ENCODE results near the gene AKT2. TPM values are rescaled to one million over a fixed set of nuclear protein-coding genes. Genes with fewer than 3 reads are reported as not detected.

Gene AKT2
- total RNA-seq, 1 donor from 2014 or later = 127 TPM

DNA sequence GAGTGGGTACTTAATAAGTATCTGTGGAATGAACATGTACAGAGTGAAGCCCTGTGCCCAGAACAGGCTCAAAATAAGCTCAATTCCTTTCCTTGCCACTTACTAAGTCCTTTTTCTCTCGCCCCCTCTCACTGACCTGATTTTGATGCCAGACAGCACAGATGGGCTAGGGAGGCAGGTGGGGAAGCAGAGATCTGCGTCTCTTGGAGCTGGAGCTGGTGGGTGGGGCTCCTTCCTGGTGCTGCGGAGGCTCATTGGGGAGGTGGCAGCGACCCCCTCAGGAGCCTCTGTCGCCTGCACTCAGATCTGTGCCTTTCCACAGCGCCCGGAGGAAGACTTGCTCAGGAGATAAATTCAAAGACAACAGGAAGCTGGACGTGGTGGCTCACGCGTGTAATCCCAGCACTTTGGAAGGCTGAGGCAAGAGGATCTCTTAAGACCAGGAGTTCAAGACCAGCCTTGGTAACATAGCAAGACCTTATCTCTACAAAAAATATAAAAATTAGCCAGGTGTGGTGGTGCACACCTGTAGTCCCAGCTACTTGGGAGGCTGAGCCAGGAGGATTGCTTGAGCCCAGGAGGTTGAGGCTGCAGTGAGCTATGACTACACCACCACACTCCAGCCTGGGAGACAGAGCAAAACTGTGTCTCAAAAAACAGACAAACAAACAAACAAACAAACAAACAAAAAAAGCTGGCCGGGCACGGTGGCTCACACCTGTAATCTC, 14.6 kb downstream of the AKT2 start:
- H2AFZ ChIP-seq (ENCODE audit: low read depth, low read length) = no peak overlapping the region
- no peak overlapping the region for H3K27ac ChIP-seq (ENCODE audit: low read depth, low read length)
- FAIRE-seq (no peak), DNase-seq (ENCODE audit: low read depth) (no peak)
- H3K9me3 ChIP-seq (ENCODE audit: insufficient read depth, low read depth, low read length) = no peaks in the 10 kb centered on the region
- no peaks in the 10 kb centered on the region for H3K36me3 ChIP-seq (ENCODE audit: insufficient read depth, low read length)
- H3K79me2 ChIP-seq (ENCODE audit: insufficient read depth, low read length) = peaks cover 91% of the 10 kb centered on the region
- H3K4me3 Mint-ChIP-seq (ENCODE audit: unreplicated experiment) = no peak overlapping the region
- H3K4me3 ChIP-seq (ENCODE audit: insufficient read depth, low read depth, low read length) = no peak overlapping the region
- H3K9ac ChIP-seq (ENCODE audit: low read length) = no peak overlapping the region
- TF ChIP-seq, protein P1, sequence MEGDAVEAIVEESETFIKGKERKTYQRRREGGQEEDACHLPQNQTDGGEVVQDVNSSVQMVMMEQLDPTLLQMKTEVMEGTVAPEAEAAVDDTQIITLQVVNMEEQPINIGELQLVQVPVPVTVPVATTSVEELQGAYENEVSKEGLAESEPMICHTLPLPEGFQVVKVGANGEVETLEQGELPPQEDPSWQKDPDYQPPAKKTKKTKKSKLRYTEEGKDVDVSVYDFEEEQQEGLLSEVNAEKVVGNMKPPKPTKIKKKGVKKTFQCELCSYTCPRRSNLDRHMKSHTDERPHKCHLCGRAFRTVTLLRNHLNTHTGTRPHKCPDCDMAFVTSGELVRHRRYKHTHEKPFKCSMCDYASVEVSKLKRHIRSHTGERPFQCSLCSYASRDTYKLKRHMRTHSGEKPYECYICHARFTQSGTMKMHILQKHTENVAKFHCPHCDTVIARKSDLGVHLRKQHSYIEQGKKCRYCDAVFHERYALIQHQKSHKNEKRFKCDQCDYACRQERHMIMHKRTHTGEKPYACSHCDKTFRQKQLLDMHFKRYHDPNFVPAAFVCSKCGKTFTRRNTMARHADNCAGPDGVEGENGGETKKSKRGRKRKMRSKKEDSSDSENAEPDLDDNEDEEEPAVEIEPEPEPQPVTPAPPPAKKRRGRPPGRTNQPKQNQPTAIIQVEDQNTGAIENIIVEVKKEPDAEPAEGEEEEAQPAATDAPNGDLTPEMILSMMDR (IDR thresholded peaks at IDR 0.05; ENCODE audit: insufficient read depth, low read depth, low read length) = no peak
- TF ChIP-seq EZH2 (IDR thresholded peaks at IDR 0.05; ENCODE audit: insufficient read depth, low read length) = no peak
- H3K27ac Mint-ChIP-seq (ENCODE audit: unreplicated experiment) = no peak overlapping the region
- H3K4me1 ChIP-seq (ENCODE audit: insufficient read depth, low read length) = no peaks in the 10 kb centered on the region
- H3K4me2 ChIP-seq (ENCODE audit: low read length) = no peak overlapping the region
- H3K27me3 ChIP-seq (ENCODE audit: insufficient read depth, low read length) = no peaks in the 10 kb centered on the region
- H4K20me1 ChIP-seq (ENCODE audit: insufficient read depth, low read length) = peaks cover 91% of the 10 kb centered on the region
- H3K27me3 Mint-ChIP-seq (ENCODE audit: low read depth, unreplicated experiment) = no peaks in the 10 kb centered on the region
- peaks cover 13% of the 10 kb centered on the region for H3K36me3 Mint-ChIP-seq (ENCODE audit: low read depth, unreplicated experiment)
- no peaks in the 10 kb centered on the region for H3K9me3 Mint-ChIP-seq (ENCODE audit: unreplicated experiment)
- H3K4me1 Mint-ChIP-seq (ENCODE audit: low read depth, unreplicated experiment) = peaks cover 11% of the 10 kb centered on the region

DNA sequence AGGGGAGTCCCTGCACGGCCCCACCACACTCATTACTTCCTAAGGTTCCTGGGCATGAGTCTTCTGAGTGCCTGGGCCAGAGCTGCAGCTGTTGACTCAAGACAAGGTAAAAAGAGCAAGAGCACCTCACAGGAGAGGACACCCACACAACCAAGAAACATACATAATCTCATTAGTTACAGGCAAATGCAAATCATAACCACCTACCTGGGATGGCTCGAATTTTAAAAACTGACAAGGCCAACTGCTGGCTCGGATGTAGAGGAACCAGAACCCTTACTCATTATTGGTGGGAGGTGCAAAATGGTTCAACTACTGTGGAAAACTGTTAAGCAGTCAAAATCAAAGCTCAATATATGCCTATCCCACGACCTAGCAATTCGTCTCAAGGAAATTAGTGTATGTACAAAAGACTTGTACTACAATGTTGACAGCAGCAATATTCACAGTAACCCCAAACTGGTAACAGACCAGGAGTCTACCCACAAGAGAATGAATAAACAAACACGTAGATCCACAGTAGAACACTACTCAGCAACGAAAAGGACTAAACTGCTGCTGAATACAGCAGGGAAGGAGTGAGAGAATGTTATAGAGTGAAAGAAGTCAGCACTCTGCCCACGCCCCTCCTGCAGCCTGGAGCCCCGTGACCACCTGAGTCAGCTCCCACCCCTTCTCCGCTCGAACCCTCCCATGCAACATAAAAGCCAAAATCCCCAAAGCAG, 15.8 kb downstream of the AKT2 start:
- DNase-seq (ENCODE audit: low read depth) (no peak), FAIRE-seq (no peak)
- Histone ChIP-seq H3K27me3 (ENCODE audit: insufficient read depth, low read length) (no peaks in the 10 kb centered on the region), H3K9ac (ENCODE audit: low read length) (no peak overlapping the region), H3K36me3 (ENCODE audit: insufficient read depth, low read length) (no peaks in the 10 kb centered on the region), H3K79me2 (ENCODE audit: insufficient read depth, low read length) (peaks cover 79% of the 10 kb centered on the region), H3K27ac (ENCODE audit: low read depth, low read length) (no peak overlapping the region), H4K20me1 (ENCODE audit: insufficient read depth, low read length) (peaks cover 91% of the 10 kb centered on the region), H3K9me3 (ENCODE audit: insufficient read depth, low read depth, low read length) (no peaks in the 10 kb centered on the region), H3K4me2 (ENCODE audit: low read length) (no peak overlapping the region), H3K4me1 (ENCODE audit: insufficient read depth, low read length) (no peaks in the 10 kb centered on the region), H3K4me3 (ENCODE audit: insufficient read depth, low read depth, low read length) (no peak overlapping the region), H2AFZ (ENCODE audit: low read depth, low read length) (no peak overlapping the region)
- Mint-ChIP-seq H3K36me3 (ENCODE audit: low read depth, unreplicated experiment) (peaks cover 19% of the 10 kb centered on the region), H3K27me3 (ENCODE audit: low read depth, unreplicated experiment) (no peaks in the 10 kb centered on the region), H3K9me3 (ENCODE audit: unreplicated experiment) (no peaks in the 10 kb centered on the region), H3K27ac (ENCODE audit: unreplicated experiment) (no peak overlapping the region), H3K4me1 (ENCODE audit: low read depth, unreplicated experiment) (peaks cover 11% of the 10 kb centered on the region), H3K4me3 (ENCODE audit: unreplicated experiment) (no peak overlapping the region)
- TF ChIP-seq EZH2 (IDR thresholded peaks at IDR 0.05; ENCODE audit: insufficient read depth, low read length) = no peak
- TF ChIP-seq, protein P1 (IDR thresholded peaks at IDR 0.05; ENCODE audit: insufficient read depth, low read depth, low read length) = no peak

DNA sequence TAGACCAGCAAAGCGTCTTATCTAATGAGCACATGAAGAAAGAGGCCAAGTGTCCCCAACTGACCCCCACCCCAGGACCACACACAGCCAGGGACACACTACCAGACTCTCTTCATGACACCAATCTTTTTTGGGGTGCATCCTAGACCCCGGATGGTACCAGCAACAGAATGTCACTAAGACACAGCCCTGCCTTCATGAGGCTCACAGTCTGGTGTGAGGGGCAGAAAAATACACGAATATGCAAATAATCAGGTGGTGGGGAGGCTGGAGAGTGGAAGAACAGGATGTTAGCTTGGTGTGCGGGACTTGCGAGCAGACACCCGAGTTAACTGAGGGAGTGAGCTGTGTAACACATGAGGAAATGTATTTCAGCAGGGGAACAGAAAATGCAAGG, 17.5 kb downstream of the AKT2 start:
- H3K79me2 ChIP-seq (ENCODE audit: insufficient read depth, low read length) = peaks cover 78% of the 10 kb centered on the region

More for the DNA sequence above, 17.5 kb downstream of the AKT2 start:
- Histone ChIP-seq H3K9ac (ENCODE audit: low read length) (no peak overlapping the region), H3K27ac (ENCODE audit: low read depth, low read length) (no peak overlapping the region), H2AFZ (ENCODE audit: low read depth, low read length) (no peak overlapping the region), H3K27me3 (ENCODE audit: insufficient read depth, low read length) (no peaks in the 10 kb centered on the region), H4K20me1 (ENCODE audit: insufficient read depth, low read length) (peaks cover 93% of the 10 kb centered on the region), H3K9me3 (ENCODE audit: insufficient read depth, low read depth, low read length) (no peaks in the 10 kb centered on the region), H3K4me1 (ENCODE audit: insufficient read depth, low read length) (no peaks in the 10 kb centered on the region), H3K4me2 (ENCODE audit: low read length) (no peak overlapping the region), H3K36me3 (ENCODE audit: insufficient read depth, low read length) (peaks cover 3% of the 10 kb centered on the region), H3K4me3 (ENCODE audit: insufficient read depth, low read depth, low read length) (no peak overlapping the region)
- TF ChIP-seq, protein P1 (IDR thresholded peaks at IDR 0.05; ENCODE audit: insufficient read depth, low read depth, low read length) = no peak
- no peak for TF ChIP-seq EZH2 (IDR thresholded peaks at IDR 0.05; ENCODE audit: insufficient read depth, low read length)
- peaks cover 28% of the 10 kb centered on the region for H3K36me3 Mint-ChIP-seq (ENCODE audit: low read depth, unreplicated experiment)
- no peak overlapping the region for H3K27ac Mint-ChIP-seq (ENCODE audit: unreplicated experiment)
- H3K4me1 Mint-ChIP-seq (ENCODE audit: low read depth, unreplicated experiment) = peaks cover 4% of the 10 kb centered on the region
- no peak for DNase-seq (ENCODE audit: low read depth)
- H3K4me3 Mint-ChIP-seq (ENCODE audit: unreplicated experiment) = no peak overlapping the region
- no peaks in the 10 kb centered on the region for H3K27me3 Mint-ChIP-seq (ENCODE audit: low read depth, unreplicated experiment)
- H3K9me3 Mint-ChIP-seq (ENCODE audit: unreplicated experiment) = no peaks in the 10 kb centered on the region
- no peak for FAIRE-seq
